Stimulated activated CD4-positive, alpha-beta T cell treated with anti-CD3 and anti-CD28 coated beads, Interleukin-1b, Interleukin-23, amount 100 ng/mL, for 1 hour (primary cell): ENCODE measurements around the gene TMEM11.

Experiments
- DNase-seq, 2 donors: peaks; one replicate each; pipeline ENCODE4 v3.0.0-alpha.2; 2020; ENCODE audit warnings: low read depth in 2 of 2

The TMEM11 gene

GRCh38 chr17:21163101-21163500, 50.9 kb downstream of the TMEM11 start:
- DNase-seq: no peak

GRCh38 chr17:21162394-21162775, 51.6 kb downstream of the TMEM11 start:
- no peak for DNase-seq

- no peak for DNase-seq
Measured at GRCh38 chr17:21161498-21162393, 52.2 kb downstream of the TMEM11 start.

GRCh38 chr17:21160401-21160800, 53.6 kb downstream of the TMEM11 start:
- DNase-seq: no peak

GRCh38 chr17:21157586-21158370, 56.2 kb downstream of the TMEM11 start:
- DNase-seq: no peak

- no peak for DNase-seq
Measured at GRCh38 chr17:21152731-21153130, 61.2 kb downstream of the TMEM11 start.

GRCh38 chr17:21149621-21150020, 64.3 kb downstream of the TMEM11 start:
- no peak for DNase-seq
